HG02798 (cell line): ENCODE data around the gene ZNF750.

Experiments used
- ATAC-seq: cut with Tn5 transposase; IDR thresholded peaks from one replicate; pipeline ENCODE4 v1.9.1; 2021; ENCODE audit warnings: mild to moderate bottlenecking; ENCODE audit not compliant: unreplicated experiment, poor library complexity

Gene ZNF750

GRCh38 chr17:82836823-82837357 lies 2.9 kb downstream of the ZNF750 start:
- no peak for ATAC-seq

GRCh38 chr17:82835766-82836512 lies 3.9 kb downstream of the ZNF750 start:
- ATAC-seq: no peak

DNA sequence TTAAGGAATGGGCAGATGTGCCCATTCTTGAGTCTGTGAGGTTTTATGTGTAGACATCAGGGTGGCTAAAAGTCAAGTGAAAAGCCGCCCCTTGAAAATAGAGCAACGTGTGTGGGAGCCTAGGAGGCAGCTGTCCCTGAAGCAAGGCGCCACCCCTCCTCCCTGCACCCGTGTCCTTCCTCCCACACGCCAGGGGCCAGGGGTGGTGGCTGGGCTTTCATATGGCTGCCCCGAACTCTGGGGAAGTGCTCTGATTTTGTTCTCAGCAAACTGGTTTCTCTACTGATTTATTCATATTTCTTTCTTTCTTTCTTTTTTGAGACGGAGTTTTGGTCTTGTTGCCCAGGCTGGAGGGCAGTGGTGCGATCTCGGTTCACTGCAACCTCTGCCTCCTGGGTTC lies 4.7 kb downstream of the ZNF750 start:
- no peak for ATAC-seq

- no peak for ATAC-seq
Measured at GRCh38 chr17:82832881-82833475, 6.8 kb downstream of the ZNF750 start.

DNA sequence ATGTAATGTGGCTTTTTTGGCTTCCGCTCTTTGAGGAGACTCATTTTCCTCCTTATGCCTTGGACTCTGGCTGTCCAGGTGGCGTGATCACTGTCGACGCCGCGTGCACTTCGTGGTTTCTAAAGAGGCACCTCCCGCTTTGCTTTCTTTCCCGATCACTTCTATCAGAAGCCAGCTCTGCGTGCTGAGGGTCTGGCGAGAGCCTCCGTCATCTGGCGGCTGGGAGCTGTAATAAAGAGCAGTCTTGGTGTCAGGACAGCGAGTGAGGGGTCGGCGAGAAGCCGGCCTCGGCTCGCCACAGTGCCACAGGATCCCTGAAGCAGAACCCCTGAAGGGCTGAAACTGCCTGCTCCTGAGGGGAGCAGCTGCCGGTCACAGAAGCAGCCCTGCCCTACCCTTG lies 7.4 kb downstream of the ZNF750 start:
- no peak for ATAC-seq

DNA sequence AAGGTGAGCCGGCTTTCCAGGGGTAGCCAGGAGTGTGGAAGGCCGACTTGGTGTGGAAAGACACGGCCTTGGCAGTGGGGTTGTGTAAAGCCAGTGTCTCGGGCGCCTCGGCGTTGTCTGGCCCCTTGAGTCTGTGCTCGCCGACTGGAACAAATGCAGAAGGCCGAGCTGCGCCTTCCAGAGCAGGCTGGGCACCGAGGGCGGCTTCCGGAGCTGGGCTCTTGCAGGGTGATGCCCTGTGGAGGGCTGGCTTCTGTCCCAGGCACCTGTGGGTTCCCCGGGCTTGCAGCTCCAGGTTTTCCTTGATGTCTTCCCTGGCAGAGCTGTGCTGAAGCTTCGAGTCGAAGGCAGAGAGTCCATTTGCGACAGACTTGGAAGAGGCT lies 8.0 kb downstream of the ZNF750 start:
- no peak for ATAC-seq

DNA sequence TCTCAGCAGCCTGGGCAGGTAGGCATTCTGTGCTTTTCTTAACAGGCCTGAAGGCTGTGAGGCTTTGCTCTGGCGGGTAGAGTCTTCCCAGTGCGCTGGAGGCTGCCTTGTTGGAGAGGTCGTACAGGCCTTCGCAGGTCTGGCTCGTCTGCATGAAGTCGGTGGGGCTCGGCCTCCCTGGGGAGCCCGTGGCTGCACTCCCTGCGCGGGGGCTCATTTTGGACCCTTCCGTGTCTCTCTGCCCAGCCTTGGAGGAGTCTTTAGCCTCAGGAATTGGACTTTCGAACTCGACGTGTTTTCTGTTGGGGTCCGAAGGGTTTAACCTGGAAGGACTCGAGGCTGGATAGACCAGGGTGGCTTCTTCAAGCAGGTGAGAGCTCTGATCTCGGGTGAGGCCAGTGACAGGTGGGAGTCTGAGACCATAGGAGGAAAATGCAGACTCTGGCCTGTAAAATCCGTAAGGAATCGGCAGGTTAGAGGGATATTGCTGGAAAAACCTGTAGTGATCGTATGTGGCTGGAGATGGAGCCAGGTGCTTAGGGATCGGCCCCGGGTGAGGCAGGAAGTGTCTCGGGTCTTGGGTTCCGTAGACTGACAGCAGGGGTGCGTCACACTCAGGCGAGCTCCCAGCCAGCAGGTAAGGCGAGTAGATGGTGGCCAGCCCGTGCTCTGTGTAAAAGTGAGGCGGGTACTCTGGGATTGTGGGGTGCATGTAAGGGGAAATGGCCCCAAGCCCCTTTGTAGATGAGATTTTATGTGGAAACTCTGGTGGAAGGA lies 8.6 kb downstream of the ZNF750 start:
- no peak for ATAC-seq

- no peak for ATAC-seq
Measured at GRCh38 chr17:82830249-82830661, 9.6 kb downstream of the ZNF750 start.

GRCh38 chr17:82828875-82829487 lies 10.8 kb downstream of the ZNF750 start:
- ATAC-seq: no peak

- ATAC-seq: no peak
Measured at GRCh38 chr17:82826956-82827355, 12.9 kb downstream of the ZNF750 start.

GRCh38 chr17:82826211-82826610 lies 13.6 kb downstream of the ZNF750 start:
- no peak for ATAC-seq

GRCh38 chr17:82825540-82826124 lies 14.2 kb downstream of the ZNF750 start:
- no peak for ATAC-seq

- no peak for ATAC-seq
Measured at GRCh38 chr17:82823004-82823403, 16.8 kb downstream of the ZNF750 start.

DNA sequence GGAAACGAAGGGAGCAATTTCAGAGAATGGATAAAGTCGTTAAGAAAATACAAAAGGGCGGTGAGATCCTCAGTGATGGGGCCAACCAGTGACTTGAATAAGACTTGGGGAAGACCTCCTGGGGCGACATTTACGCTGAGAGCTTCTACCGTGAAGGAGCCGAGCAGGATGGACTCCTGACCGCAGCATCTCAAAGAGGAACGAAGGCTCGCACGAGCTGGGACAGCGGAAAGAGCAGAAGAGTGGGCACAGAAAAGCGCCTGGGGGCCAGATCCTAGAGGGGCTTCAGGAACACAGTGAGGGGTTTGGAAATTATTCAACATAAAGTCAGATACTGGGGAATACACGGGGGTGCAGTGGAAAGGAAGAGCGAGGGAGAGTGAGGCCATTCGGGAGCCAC lies 17.5 kb downstream of the ZNF750 start:
- no peak for ATAC-seq

DNA sequence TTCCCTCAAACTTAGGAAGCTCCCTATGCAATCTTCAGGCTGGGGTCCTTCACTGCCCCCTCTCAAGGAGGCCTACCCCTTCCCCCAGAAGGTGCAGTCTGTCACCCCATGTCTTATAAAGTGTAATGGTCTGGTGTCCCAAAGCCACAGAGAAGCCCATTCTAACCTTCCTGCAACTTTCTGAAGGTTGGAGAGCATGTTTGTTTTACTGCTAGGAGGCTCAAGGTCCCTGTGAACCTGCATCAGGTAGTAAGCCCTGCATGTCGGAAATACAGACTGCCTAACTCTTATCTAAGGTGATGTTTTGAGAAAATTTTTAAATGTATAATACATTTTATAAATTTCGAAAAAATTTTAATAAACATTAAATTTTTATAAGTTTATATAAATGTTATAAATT lies 18.3 kb downstream of the ZNF750 start:
- ATAC-seq: no peak

DNA sequence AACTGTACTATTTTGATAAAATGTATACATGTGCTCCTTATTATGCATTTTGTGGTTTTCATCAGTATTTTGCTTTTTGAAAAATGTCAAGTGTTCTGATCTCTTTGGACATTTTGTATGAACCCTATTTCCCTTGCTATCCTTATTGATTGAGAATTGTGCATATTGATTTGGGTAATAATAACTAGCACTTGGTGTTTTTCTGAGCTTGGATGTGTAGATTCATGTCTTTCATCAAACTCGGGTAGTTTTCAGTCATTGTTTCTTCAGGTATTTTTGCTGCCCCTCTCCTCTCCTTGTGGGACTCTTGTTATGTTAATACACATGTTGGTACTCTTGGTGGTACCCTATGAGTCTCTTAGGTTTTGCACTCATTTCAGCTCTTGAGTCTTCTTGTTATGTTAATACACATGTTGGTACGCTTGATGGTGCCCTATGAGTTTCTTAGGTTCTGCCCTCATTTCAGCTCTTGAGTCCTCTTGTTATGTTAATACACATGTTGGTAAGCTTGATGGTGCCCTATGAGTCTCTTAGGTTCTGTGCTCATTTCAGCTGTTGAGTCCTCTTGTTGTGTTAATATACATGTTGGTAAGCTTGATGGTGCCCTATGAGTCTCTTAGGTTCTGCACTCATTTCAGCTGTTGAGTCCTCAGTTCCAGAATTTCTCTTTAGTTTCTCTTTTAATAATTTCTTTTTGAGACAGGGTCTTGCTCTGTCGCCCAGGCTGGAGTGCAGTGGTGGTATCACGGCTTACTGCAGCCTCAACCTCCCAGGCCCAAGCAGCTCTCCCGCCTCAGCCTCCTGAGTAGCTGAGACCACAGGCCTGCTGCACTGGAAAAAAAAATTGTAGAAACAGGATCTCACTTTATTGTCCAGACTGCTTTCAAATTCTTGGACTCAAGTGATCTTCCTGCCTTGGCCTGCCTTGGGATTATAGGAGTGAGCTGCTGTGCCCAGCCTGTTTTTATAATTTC lies 19.3 kb downstream of the ZNF750 start:
- ATAC-seq: no peak

DNA sequence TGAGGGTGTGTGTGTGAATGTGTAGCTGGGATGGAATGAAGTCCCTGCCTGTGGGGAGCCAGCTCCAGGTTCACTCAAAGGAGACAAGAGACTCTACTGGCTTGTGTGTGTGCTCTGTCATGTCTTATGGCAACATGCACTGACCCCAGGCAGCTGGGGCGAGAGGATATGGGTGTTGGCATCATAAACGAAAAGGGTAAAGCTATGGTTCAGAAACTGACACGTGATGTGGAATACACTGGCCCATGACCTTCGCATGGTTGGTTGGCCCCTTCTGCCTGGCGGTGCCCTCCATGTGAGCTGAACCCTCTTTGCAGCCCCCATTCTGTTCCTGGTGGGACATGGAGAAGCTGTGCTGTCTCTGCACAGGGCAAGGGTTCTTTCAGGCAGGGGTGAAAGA lies 21.9 kb downstream of the ZNF750 start:
- ATAC-seq: no peak

- no peak for ATAC-seq
Measured at GRCh38 chr17:82816358-82816757, 23.5 kb downstream of the ZNF750 start.

- ATAC-seq: no peak
Measured at GRCh38 chr17:82815790-82816305, 24.0 kb downstream of the ZNF750 start.
